HG03558 (cell line): ENCODE results near the gene COG7.
"Not testable (repeated sequence)": the region's sequence is repeated elsewhere in the genome, so short reads cannot be mapped to it uniquely, and the experiment has no call there.

ENCODE experiments used
- ATAC-seq: cut with Tn5 transposase; IDR thresholded peaks from one replicate; pipeline ENCODE4 v1.9.1; 2021; ENCODE audit warnings: moderate number of reproducible peaks; ENCODE audit not compliant: unreplicated experiment; ENCODE audit errors: extremely low read depth

Gene COG7

GRCh38 chr16:23367564-23367963, 85.4 kb downstream of the COG7 start:
- ATAC-seq: no peak

DNA sequence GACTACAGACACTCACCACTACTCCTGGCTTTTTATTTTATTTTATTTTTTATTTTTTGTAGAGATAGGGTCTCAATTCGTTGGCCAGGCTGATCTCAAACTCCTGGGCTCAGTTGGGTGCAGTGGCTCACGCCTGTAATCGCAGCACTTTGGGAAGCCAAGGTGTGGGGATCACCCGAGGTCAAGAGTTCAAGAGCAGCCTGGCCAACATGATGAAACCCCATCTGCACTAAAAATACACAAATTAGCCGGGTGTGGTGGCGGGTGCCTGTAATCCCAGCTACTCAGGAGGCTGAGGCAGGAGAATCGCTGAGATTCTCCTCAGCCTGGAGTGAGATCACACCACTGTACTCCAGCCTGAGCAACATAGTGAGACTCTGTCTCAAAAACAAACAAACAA, 86.6 kb downstream of the COG7 start:
- ATAC-seq: not testable (repeated sequence)

DNA sequence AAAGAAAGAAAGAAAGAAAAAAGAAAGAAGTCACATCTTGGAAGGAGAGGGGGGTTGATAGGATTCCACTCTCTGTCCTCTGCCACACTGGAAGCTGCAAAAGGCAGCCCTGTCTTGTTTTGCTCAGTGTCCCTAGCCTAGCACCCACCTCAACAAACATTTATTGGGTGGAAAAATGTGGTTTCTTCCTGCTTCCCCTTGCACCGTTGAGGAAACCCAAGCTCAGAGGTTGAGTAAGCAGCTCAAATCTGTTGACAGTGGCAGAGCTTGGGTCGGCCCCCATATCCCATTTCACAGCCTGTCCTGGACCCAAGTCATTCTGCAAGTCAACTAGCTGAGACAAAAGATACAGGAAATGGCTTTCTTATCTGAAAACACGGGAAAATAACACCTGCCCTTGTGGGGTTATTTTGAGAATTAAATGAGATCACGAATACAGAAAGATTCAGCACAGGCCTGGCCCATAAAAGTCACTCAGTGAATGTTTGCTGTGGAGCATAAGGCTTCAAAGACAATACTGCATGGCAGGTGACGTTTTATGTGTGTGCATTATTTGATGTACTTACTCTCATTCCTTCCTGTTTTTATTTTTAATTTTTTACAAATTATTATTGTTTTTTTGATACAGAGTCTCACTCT, 87.3 kb downstream of the COG7 start:
- ATAC-seq: no peak

- no peak for ATAC-seq
Observed at GRCh38 chr16:23362460-23363317, 90.3 kb downstream of the COG7 start.

DNA sequence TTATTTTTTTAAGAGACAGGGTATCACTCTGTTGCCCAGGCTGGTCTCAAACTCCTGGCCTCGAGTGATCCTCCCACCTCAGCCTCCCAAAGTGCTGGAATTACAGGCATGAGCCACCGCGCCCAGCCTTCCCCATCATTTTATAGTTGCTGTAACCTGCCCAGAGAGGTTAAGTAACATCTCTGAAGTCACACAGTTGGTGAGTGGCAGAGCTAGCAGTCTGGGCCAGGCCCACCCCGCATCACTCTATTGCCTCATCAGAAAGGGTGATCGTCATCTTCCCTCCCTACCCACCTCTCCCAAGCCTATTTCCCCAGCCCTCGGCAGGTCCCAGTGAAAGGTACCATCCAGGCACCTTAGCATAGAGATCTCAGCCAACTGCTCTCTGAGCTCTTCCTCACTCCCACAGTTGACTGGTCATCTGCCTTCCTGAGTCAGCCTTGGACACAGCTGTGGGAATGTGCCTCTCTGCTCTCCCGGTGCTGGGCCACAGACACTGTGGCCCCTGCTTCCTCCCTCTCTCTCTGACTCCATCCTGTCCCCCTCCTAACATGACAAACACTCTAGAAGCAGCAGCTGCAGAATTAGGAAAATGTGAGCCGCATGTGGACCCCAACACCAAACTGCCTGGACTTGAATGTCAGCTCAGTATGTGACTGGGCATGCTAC, 93.8 kb downstream of the COG7 start:
- ATAC-seq: no peak

DNA sequence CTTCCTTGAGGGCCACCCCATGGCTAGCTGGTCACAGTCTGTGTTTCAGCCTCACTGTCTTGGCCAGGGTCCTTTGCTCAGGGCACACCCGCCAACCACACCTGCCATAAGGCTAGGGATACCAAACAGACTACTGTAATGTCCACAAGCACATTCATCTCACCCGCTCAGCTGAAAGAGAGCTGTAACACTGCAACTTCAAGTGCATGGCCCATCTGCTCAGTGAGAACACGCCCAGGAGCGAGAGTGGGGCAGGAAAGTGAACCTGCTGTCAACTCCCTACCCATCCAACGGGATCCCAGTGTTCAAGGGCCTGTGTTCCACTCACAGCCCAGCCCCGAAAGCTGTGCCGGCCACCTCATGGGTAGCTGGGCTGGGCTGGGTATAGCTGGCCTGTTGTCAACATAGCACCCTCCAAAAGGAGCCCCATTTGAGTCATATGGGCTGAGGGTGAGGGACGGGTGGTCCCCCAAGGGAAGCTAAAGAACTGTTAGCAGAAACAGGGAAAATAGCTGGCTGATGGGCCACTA, 95.2 kb downstream of the COG7 start:
- ATAC-seq: no peak

DNA sequence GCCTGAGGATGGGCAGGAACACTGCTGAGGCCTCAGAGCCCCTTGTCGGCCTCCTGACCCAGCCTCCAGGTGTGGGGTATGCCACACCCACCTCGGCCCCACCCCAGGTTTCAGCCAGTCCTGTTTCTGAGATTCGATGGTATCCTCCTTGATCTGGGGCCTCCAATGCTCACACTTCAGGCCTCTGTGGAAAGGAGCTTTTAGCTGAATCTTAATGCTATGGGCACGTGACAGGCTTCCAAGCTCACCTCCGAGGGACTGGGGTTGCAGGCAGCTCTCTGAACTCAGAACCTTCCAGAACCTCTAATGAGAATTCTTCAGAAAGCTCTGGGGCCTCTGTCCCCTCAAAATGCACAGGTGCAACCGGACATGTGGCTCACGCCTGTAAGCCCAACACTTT, 96.0 kb downstream of the COG7 start:
- no peak for ATAC-seq

- no peak for ATAC-seq
Observed at GRCh38 chr16:23355106-23355670, 97.8 kb downstream of the COG7 start.

GRCh38 chr16:23354246-23354645, 98.7 kb downstream of the COG7 start:
- no peak for ATAC-seq

DNA sequence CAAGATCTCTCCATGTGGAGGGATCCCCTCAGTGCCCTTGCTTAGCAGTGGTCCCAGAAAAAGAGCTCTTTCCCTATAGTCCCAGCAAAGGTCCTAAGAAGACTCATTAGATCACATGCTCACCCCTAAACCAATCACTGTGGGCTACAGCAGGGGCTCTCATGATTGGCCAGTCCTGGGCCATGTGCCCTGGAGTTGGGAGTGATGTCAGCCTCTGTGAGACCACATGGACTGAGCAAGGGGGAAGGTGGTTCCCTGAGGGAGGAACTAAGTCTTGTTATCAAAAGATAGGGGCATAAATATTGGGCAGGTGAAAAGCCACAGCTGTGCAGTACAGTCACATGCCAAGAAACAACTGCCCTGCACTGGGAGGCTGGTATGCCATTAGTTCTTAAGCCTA, 99.5 kb downstream of the COG7 start:
- no peak for ATAC-seq

DNA sequence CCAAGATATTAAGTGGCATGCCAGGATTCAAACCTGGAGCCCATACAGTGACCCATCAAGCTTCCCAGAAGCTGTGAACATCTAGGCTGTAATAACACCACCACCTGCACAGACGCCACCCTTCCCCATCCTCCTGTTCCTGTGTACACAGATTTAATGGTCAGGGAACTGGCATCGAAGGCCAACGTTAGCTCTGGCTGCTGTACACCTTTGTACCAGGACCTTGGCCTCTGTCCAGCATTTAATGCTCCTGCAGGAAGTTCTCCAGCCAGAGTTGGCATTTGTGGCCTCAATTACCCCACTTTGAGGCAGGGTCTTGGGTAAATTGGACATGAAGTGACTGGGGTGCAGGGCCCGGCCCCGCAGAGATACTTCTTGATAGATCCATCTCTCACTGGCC, 101.6 kb downstream of the COG7 start:
- ATAC-seq: no peak

GRCh38 chr16:23348579-23349469, 104.2 kb downstream of the COG7 start:
- ATAC-seq: no peak

DNA sequence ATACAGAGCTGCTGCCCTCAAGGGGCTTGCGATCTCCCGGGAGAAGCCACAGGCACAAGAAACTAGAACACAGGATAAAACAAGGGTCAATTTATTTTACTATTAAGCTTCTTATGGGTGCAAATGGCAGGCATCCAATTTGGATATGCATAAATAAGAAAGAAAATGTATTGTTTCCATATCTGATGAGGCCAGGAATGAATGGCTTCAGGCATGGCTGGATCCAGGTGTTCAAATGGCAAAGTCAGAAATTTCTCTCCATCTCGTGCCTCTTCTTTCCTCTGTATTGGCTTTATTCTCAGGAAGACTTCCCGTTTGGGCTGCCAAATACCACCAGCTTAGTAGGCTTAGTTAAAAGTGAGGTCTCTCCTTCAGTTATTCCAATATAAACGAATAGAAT, 107.8 kb downstream of the COG7 start:
- no peak for ATAC-seq

DNA sequence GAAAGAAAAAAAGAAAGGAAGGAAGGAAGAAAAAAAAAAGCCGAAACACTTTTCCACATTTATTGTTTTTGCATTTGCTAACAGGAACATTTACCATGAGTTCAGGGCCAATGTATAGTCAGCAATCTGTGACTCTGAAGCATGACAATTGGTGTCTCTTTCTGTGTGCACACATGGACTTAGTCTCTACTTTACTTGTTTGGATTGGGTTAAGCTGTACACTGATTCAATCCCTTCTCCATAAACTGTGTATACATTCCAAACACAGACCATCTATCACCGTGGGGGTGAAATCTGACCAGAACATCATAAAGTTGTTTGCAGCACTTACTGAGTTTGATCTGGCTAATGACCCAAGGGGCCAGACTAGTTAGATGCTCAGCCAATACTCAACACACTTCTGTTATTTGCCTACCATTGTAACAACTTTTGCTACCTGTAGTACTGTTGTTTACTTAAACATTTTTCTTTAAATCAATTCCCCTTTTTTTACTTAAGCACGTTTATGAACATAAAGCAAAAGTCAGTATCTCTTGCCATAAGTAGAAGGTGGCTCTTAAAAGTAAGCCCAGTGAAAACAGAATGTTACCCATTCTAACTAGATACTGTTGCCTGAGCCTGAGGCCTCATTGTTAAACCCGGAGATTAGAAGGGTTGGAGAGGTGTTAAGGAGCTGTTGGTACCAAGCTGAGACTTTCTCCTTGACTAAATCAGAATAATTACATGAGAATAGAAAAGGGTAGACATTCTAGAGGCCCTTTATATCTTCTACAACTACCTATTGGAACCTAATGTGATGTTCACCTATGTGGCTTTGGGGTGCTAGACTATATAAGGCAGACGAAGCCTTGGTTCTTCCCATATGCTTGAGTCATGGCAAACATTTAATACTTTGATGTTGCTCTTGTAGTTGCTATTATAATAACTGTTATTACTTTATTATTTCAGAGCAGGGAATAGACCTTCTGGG, 109.1 kb downstream of the COG7 start:
- ATAC-seq: no peak

DNA sequence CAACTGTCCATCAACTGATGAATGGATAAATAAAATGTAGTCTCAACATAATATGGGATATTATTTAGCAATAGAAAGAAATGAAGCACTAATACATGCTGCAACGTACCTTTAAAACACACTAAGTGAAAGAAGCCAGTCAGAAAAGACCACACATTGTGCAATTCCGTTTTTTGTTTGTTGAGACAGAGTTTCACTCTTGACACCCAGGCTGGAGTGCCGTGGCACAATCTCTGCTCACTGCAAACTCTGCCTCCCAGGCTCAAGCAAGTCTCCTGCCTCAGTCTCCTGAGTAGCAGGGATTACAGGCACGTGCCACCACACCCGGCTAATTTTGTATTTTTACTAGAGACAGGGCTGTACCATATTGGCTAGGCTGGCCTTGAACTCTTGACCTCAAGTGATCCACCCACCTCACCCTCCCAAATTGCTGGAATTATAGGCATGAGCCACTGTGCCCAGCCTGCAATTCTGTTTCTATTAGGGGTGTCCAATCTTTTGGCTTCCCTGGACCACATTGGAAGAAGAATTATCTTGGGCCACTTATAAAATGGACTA, 110.8 kb downstream of the COG7 start:
- no peak for ATAC-seq

DNA sequence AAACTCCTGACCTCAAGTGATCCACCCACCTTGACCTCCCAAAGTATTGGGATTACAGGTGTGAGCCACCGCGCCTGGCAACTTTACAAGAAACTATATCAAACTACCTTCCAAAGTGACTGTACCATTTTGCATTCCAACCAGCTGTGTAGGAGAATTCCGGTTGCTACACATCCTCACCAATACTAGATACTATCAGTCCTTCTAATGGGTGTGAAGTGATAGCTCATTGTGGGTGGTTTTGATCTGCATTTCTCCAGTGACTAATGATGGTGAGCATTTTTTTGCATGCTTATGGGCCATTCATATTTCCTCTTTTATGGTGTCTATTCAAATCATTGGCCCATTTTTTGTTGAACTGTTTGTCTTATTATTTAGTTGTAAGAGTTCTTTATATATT, 113.2 kb downstream of the COG7 start:
- no peak for ATAC-seq
